CD14-positive monocyte (primary cell): Measurements from ENCODE around the gene SUN3. TPM values are rescaled to one million over a fixed set of nuclear protein-coding genes. Genes with fewer than 3 reads are reported as not detected.
A peak's percentile ranks its signal among the peaks of the same experiment; 100 is the strongest.

Experiments used
- DNase-seq, 3 donors: peaks; one replicate each; pipeline ENCODE4 v3.0.0-alpha.2; 2011 to 2022
- H2AFZ ChIP-seq: 2 replicates; pipeline ENCODE4 v1.6.0; 2012; ENCODE audit warnings: mild to moderate bottlenecking, low read depth, low read length, inconsistent platforms; ENCODE audit not compliant: insufficient read depth, poor library complexity, severe bottlenecking
- H3K27ac ChIP-seq, 2 donors: 1 replicate in 1 of 2; 2 replicates in 1 of 2; pipeline ENCODE4 v1.5.1; 2012 to 2013; ENCODE audit warnings: low read length in 2 of 2, control low read depth in 1 of 2, inconsistent platforms in 1 of 2, low read depth in 1 of 2, mild to moderate bottlenecking in 1 of 2
- H3K27me3 ChIP-seq, 2 donors: one replicate each; pipeline versions ENCODE4 v1.6.0 to v1.6.1; 2011 to 2013; ENCODE audit warnings: low read length in 2 of 2; ENCODE audit not compliant: control insufficient read depth in 2 of 2, insufficient read depth in 2 of 2
- H3K36me3 ChIP-seq, 2 donors: replicated peaks in 1 of 2; 1 replicate in 1 of 2; 2 replicates in 1 of 2; pipeline versions ENCODE4 v1.5.1 to v1.6.1; 2012 to 2013; ENCODE audit warnings: low read length in 2 of 2, control low read depth in 1 of 2, inconsistent platforms in 1 of 2, mild to moderate bottlenecking in 1 of 2; ENCODE audit not compliant: insufficient read depth in 2 of 2, control insufficient read depth in 1 of 2
- H3K4me1 ChIP-seq, 2 donors: 1 replicate in 1 of 2; 2 replicates in 1 of 2; pipeline versions ENCODE4 v1.5.1 to v1.6.1; 2012 to 2013; ENCODE audit warnings: low read length in 2 of 2, control low read depth in 1 of 2, inconsistent platforms in 1 of 2, mild to moderate bottlenecking in 1 of 2, moderate library complexity in 1 of 2; ENCODE audit not compliant: insufficient read depth in 2 of 2, control insufficient read depth in 1 of 2
- H3K4me2 ChIP-seq: replicated peaks from 2 replicates; pipeline ENCODE3; 2012; ENCODE audit warnings: low read length, moderate library complexity, mild to moderate bottlenecking; ENCODE audit not compliant: poor library complexity, severe bottlenecking; ENCODE audit errors: extremely low read depth
- H3K4me3 ChIP-seq, 3 experiments: fragments of 200-600 bp in 1 of 3; sonication (generic) in 1 of 3; replicated peaks in 1 of 3; 1 replicate in 2 of 3; 2 replicates in 1 of 3; pipeline ENCODE4 v1.5.1; 2011 to 2013; ENCODE audit warnings: low read length in 3 of 3, mild to moderate bottlenecking in 3 of 3, control low read depth in 2 of 3, low read depth in 2 of 3, inconsistent platforms in 1 of 3, moderate library complexity in 1 of 3
- H3K79me2 ChIP-seq: 2 replicates; pipeline ENCODE4 v1.6.0; 2012; ENCODE audit warnings: mild to moderate bottlenecking, control low read depth, inconsistent platforms, low read length, moderate library complexity; ENCODE audit not compliant: insufficient read depth
- H3K9ac ChIP-seq: 2 replicates; pipeline ENCODE4 v1.6.0; 2017; ENCODE audit warnings: low read length, mild to moderate bottlenecking; ENCODE audit not compliant: insufficient read depth, poor library complexity, severe bottlenecking
- H3K9me3 ChIP-seq, 2 donors: replicated peaks in 1 of 2; 1 replicate in 1 of 2; 2 replicates in 1 of 2; pipeline versions ENCODE4 v1.5.1 to v1.6.1; 2012 to 2013; ENCODE audit warnings: low read length in 2 of 2, control low read depth in 1 of 2; ENCODE audit not compliant: control insufficient read depth in 1 of 2, insufficient read depth in 1 of 2
- H4K20me1 ChIP-seq: 2 replicates; pipeline ENCODE4 v1.6.0; 2012; ENCODE audit warnings: mild to moderate bottlenecking, low read length, control low read depth, moderate library complexity; ENCODE audit not compliant: insufficient read depth
- H3K27ac Mint-ChIP-seq, 7 donors: one replicate each; pipeline ENCODE4 v1.8.0; 2020; ENCODE audit warnings: mild to moderate bottlenecking in 7 of 7, mixed read lengths in 7 of 7, moderate library complexity in 6 of 7, inconsistent platforms in 2 of 7
- H3K27me3 Mint-ChIP-seq, 3 donors: one replicate each; pipeline ENCODE4 v1.8.0; 2021 to 2022; ENCODE audit warnings: low read depth in 3 of 3, mild to moderate bottlenecking in 3 of 3, mixed read lengths in 3 of 3, moderate library complexity in 3 of 3, inconsistent platforms in 1 of 3
- H3K36me3 Mint-ChIP-seq, 2 donors: one replicate each; pipeline ENCODE4 v1.8.0; 2020; ENCODE audit warnings: mixed read lengths in 2 of 2, inconsistent platforms in 1 of 2, mild to moderate bottlenecking in 1 of 2
- H3K4me1 Mint-ChIP-seq: one replicate; pipeline ENCODE4 v1.8.0; 2020; ENCODE audit warnings: mild to moderate bottlenecking, mixed read lengths
- H3K4me3 Mint-ChIP-seq, 2 donors: one replicate each; pipeline ENCODE4 v1.8.0; 2020; ENCODE audit warnings: mild to moderate bottlenecking in 2 of 2, mixed read lengths in 2 of 2, moderate library complexity in 1 of 2
- H3K9me3 Mint-ChIP-seq, 7 donors: one replicate each; pipeline ENCODE4 v1.8.0; 2020 to 2022; ENCODE audit warnings: mixed read lengths in 7 of 7, mild to moderate bottlenecking in 6 of 7, moderate library complexity in 6 of 7, inconsistent platforms in 2 of 7
- CTCF ChIP-seq: fragments of 200-600 bp; IDR thresholded peaks from one replicate; pipeline ENCODE4 v1.8.0; 2022; ENCODE audit warnings: antibody characterized with exemption, mild to moderate bottlenecking
- WGBS: methylation state at CpG from one replicate; pipeline ENCODE4 v1.1.5; 2013; ENCODE audit warnings: missing lambda C conversion rate; ENCODE audit not compliant: insufficient coverage; 5-methylcytosine and 5-hydroxymethylcytosine counted together
- intact Hi-C, 2 donors: fragments of 100-400 bp; cut with micrococcal nuclease; formaldehyde crosslinking; loops; one replicate each; pipeline versions ENCODE4 v1.15.0 to v1.15.1; 2023
- polyA plus RNA-seq, 3 donors: library from polyadenylated mRNA; depleted of rRNA in 1 of 3; unstranded in 2 of 3; stranded (reverse) in 1 of 3; fragments of 300-500 nt in 2 of 3; fragments of >200 nt in 1 of 3; fragmentation: Illumina TruSeq in 2 of 3; gene quantifications; 1 replicate in 2 of 3; 2 replicates in 1 of 3; pipeline ENCODE4 v1.2.3, GENCODE V29; 2012 to 2021

The SUN3 gene
- polyA plus RNA-seq, 3 donors: not detected

- WGBS: 83% methylated on average over 2 of the region's 5 CpGs
- no peak overlapping the region for H2AFZ ChIP-seq
- Mint-ChIP-seq H3K27ac (no peak overlapping the region), H3K4me3 (no peak overlapping the region), H3K4me1 (peaks cover 12% of the 10 kb centered on the region), H3K9me3 (peaks cover 0 to 8% (median 2%) of the 10 kb centered on the region in 7 donors), H3K27me3 (peaks cover 33 to 44% (median 40%) of the 10 kb centered on the region in 3 donors), H3K36me3 (peaks cover 2 to 6% of the 10 kb centered on the region in 2 donors)
- H3K4me3 ChIP-seq: no peak overlapping the region
- no peak overlapping the region for H3K4me2 ChIP-seq
- no peaks in the 10 kb centered on the region for H4K20me1 ChIP-seq
- peaks cover 26 to 38% of the 10 kb centered on the region in 2 donors for H3K27me3 ChIP-seq
- no peak for DNase-seq
- intact Hi-C loops: loop anchor here (5.0 kb wide), 4 partner anchors 48 to 68 kb away; partner anchors contain the start of gene UPP1 (in 1 of the 2)
- no peak for TF ChIP-seq CTCF
- no peak overlapping the region for H3K27ac ChIP-seq
- H3K9me3 ChIP-seq: no peaks in the 10 kb centered on the region
- H3K9ac ChIP-seq: no peak overlapping the region
- H3K79me2 ChIP-seq: no peaks in the 10 kb centered on the region
- peaks cover 10 to 15% of the 10 kb centered on the region in 2 donors for H3K4me1 ChIP-seq
- no peaks in the 10 kb centered on the region for H3K36me3 ChIP-seq
Measured at GRCh38 chr7:48038815-48039506, 10.1 kb upstream of the SUN3 start.

GRCh38 chr7:48035967-48036478 is 7.1 kb upstream of the SUN3 start:
- H3K9me3 Mint-ChIP-seq: peaks cover 0 to 8% (median 2%) of the 10 kb centered on the region in 7 donors
- peak overlapping the region in 6 of 7 donors; percentile 10 to 90 (median 78) for H3K27ac Mint-ChIP-seq
- Histone ChIP-seq H3K9ac (peak overlapping the region; percentile 49), H3K4me3 (peak overlapping the region; percentile 39 to 78 (median 45)), H3K27me3 (peaks cover 27 to 54% of the 10 kb centered on the region in 2 donors), H4K20me1 (no peaks in the 10 kb centered on the region), H3K27ac (no peak overlapping the region), H3K36me3 (no peaks in the 10 kb centered on the region), H3K9me3 (no peaks in the 10 kb centered on the region), H3K4me2 (peak overlapping the region; percentile 88), H2AFZ (peak overlapping the region; percentile 70), H3K4me1 (peaks cover 10 to 15% of the 10 kb centered on the region in 2 donors), H3K79me2 (no peaks in the 10 kb centered on the region)
- DNase-seq: peak; percentile 18 to 30 (median 25)
- WGBS: 2% methylated on average over 33 of the region's 42 CpGs
- H3K4me3 Mint-ChIP-seq: peak overlapping the region; percentile 78 to 92
- TF ChIP-seq CTCF: no peak
- peaks cover 12% of the 10 kb centered on the region for H3K4me1 Mint-ChIP-seq
- intact Hi-C loops: loop anchor here (5.0 kb wide), 4 partner anchors 51 to 71 kb away; partner anchors contain the start of gene UPP1 (in 1 of the 2)
- peaks cover 47 to 59% (median 59%) of the 10 kb centered on the region in 3 donors for H3K27me3 Mint-ChIP-seq
- peaks cover 2 to 6% of the 10 kb centered on the region in 2 donors for H3K36me3 Mint-ChIP-seq
